K562 (cell line): ENCODE data around the gene MARCHF11. TPM values are rescaled to one million over a fixed set of nuclear protein-coding genes. Genes with fewer than 3 reads are reported as not detected.

Experiments used
- ATAC-seq: fragments of 200-7000 bp; cut with Tn5 transposase; 3 replicates; pipeline ENCODE4 v1.9.1; 2020; ENCODE audit warnings: moderate library complexity
- BruUV-seq: library from RNA; stranded (reverse); fragments of 400-500 nt; replicated peaks from 2 replicates; lab custom pipeline; 2021; lab: Mats Ljungman, UMichigan
- CTCF ChIA-PET: fragments of 300-600 bp; formaldehyde crosslinking; extraction: SDS; loops from one replicate; lab custom pipeline; 2021; ENCODE audit warnings: low intra/inter-chr PET ratio; lab: Yijun Ruan, JAX
- POLR2A ChIA-PET: fragments of 300-600, 350-650 bp; sonication (Branson Sonifier 250); formaldehyde crosslinking; extraction: SDS; loops from one replicate; lab custom pipeline; 2021; ENCODE audit warnings: antibody characterized with exemption, inconsistent platforms; lab: Yijun Ruan, JAX
- DNase-seq, 4 experiments: peaks; one replicate each; pipeline versions ENCODE4 v3.0.0 to v3.0.0-alpha.2; 2011 to 2018; ENCODE audit warnings: low spot score in 3 of 4, mixed read lengths in 3 of 4; ENCODE audit errors: extremely low read depth in 1 of 4
- FAIRE-seq: peaks from 2 replicates; lab custom pipeline; 2011; peaks lifted over from hg19 to GRCh38; lab: Jason Lieb, UNC
- H2AFZ ChIP-seq: 2 replicates; pipeline ENCODE4 v1.6.0; 2011; ENCODE audit warnings: low read depth, low read length, control low read depth, inconsistent platforms
- H3K27ac ChIP-seq: fragments of 200-600 bp; 3 replicates; pipeline ENCODE4 v1.8.0; 2011; ENCODE audit warnings: low read depth, mild to moderate bottlenecking, control low read depth, inconsistent platforms, low read length, moderate library complexity, mixed read lengths; ENCODE audit errors: extremely low read depth
- H3K27me3 ChIP-seq, 2 experiments: fragments of 300-600 bp in 1 of 2; 2 replicates in 1 of 2; 3 replicates in 1 of 2; pipeline versions ENCODE4 v1.6.0 to v1.8.0; 2011; ENCODE audit warnings: inconsistent platforms in 2 of 2, low read length in 2 of 2, mild to moderate bottlenecking in 1 of 2, mixed read lengths in 1 of 2, moderate library complexity in 1 of 2; ENCODE audit not compliant: control insufficient read depth in 2 of 2, insufficient read depth in 2 of 2
- H3K36me3 ChIP-seq: fragments of 300-600 bp; 3 replicates; pipeline ENCODE4 v1.8.0; 2011; ENCODE audit warnings: mild to moderate bottlenecking, low read length, inconsistent platforms; ENCODE audit not compliant: control insufficient read depth, insufficient read depth
- H3K4me1 ChIP-seq, 2 experiments: fragments of 200-600 bp in 1 of 2; replicated peaks in 1 of 2; 2 replicates in 1 of 2; 3 replicates in 1 of 2; pipeline versions ENCODE4 v1.5.1 to v1.8.0; 2011; ENCODE audit warnings: inconsistent platforms in 2 of 2, low read length in 2 of 2, mild to moderate bottlenecking in 1 of 2, mixed read lengths in 1 of 2, moderate library complexity in 1 of 2; ENCODE audit not compliant: control insufficient read depth in 2 of 2, insufficient read depth in 2 of 2
- H3K4me2 ChIP-seq: 2 replicates; pipeline ENCODE4 v1.6.1; 2011; ENCODE audit warnings: low read length, control low read depth, inconsistent platforms, mixed read lengths; ENCODE audit not compliant: insufficient read depth
- H3K4me3 ChIP-seq: fragments of 200-600 bp; sonication (generic), shearing (Covaris generic); 2 replicates; pipeline ENCODE4 v1.5.1; 2016; ENCODE audit warnings: control low read depth, inconsistent platforms
- H3K79me2 ChIP-seq: fragments of 200-600 bp; 3 replicates; pipeline ENCODE4 v1.8.0; 2011; ENCODE audit warnings: low read length, inconsistent platforms; ENCODE audit not compliant: control insufficient read depth, insufficient read depth
- H3K9ac ChIP-seq, 2 experiments: 2 replicates each; pipeline versions ENCODE4 v1.6.0 to v1.6.1; 2011; ENCODE audit warnings: low read depth in 2 of 2, low read length in 2 of 2, control low read depth in 1 of 2, inconsistent platforms in 1 of 2, mild to moderate bottlenecking in 1 of 2, mixed read lengths in 1 of 2; ENCODE audit not compliant: insufficient read depth in 1 of 2
- H3K9me1 ChIP-seq: one replicate; pipeline ENCODE4 v1.6.0; 2011; ENCODE audit warnings: inconsistent platforms, mild to moderate bottlenecking, low read length, moderate library complexity; ENCODE audit not compliant: control insufficient read depth, insufficient read depth
- H3K9me3 ChIP-seq: replicated peaks from 2 replicates; pipeline ENCODE4 v1.5.1; 2011; ENCODE audit warnings: low read depth, low read length, inconsistent platforms; ENCODE audit not compliant: control insufficient read depth, insufficient read depth
- H4K20me1 ChIP-seq: replicated peaks from 2 replicates; pipeline ENCODE4 v1.6.1; 2011; ENCODE audit warnings: low read length, inconsistent platforms, mixed read lengths; ENCODE audit not compliant: control insufficient read depth, insufficient read depth
- NFXL1 ChIP-seq: fragments of 450-650 bp; formaldehyde crosslinking; IDR thresholded peaks from 2 replicates; pipeline ENCODE4 v1.4.0; 2021; ENCODE audit warnings: mild to moderate bottlenecking
- SMAD1 ChIP-seq: fragments of 150-350 bp; IDR thresholded peaks from 2 replicates; pipeline ENCODE4 v1.6.1; 2014; ENCODE audit warnings: low read length, low read depth; ENCODE audit not compliant: partially characterized antibody
- whole genome bisulfite sequencing: fragments of 100-300 bp; shearing (Covaris generic); methylation state at CpG from one replicate; pipeline ENCODE4 v1.1.6; 2016; ENCODE audit warnings: low coverage, mixed read lengths; ENCODE audit not compliant: insufficient coverage; ENCODE audit errors: missing lambda C conversion rate; 5-methylcytosine and 5-hydroxymethylcytosine counted together
- in situ Hi-C: fragments of 300-500 bp; cut with MboI; formaldehyde crosslinking; loops from 4 replicates; pipeline ENCODE4 v1.15.0; 2018; ENCODE audit warnings: inconsistent platforms, mixed read lengths
- intact Hi-C: fragments of 100-400 bp; cut with micrococcal nuclease; formaldehyde crosslinking; loops from 2 replicates; pipeline ENCODE4 v1.14.2; 2022
- polyA plus RNA-seq, 8 experiments: library from polyadenylated mRNA; depleted of rRNA in 4 of 8; stranded (reverse) in 5 of 8; unstranded in 3 of 8; fragments of >200 nt; fragmentation: Nextera tagmentation in 2 of 8; fragmentation: Illumina TruSeq in 1 of 8; extraction: Ambion mirVana in 2 of 8; extraction: Trizol in 1 of 8; gene quantifications; 2 replicates each; pipeline versions ENCODE4 v1.2.1 to v1.2.3, GENCODE V29; 2011 to 2014; ENCODE audit warnings: inconsistent platforms in 1 of 8, missing spikeins in 1 of 8
- total RNA-seq, 7 experiments: library from RNA; depleted of rRNA in 6 of 7; stranded (reverse); fragments of >200 nt in 6 of 7; fragmentation: Illumina TruSeq in 2 of 7; extraction: Trizol in 2 of 7; gene quantifications; 2 replicates each; pipeline versions ENCODE4 v1.2.1 to v1.2.3, GENCODE V29; 2011 to 2021; ENCODE audit warnings: low replicate concordance in 1 of 7
- TF ChIP-seq, protein P1 (sequence below): fragments of 450-650 bp; IDR thresholded peaks from 2 replicates; pipeline ENCODE4 v1.6.1; 2017; ENCODE audit warnings: antibody characterized with exemption

The MARCHF11 gene
- total and polyA plus RNA-seq, 9 of the 15 experiments (the other 6 are each of a cell fraction or from before 2014, with no cell fraction given): not detected

DNA sequence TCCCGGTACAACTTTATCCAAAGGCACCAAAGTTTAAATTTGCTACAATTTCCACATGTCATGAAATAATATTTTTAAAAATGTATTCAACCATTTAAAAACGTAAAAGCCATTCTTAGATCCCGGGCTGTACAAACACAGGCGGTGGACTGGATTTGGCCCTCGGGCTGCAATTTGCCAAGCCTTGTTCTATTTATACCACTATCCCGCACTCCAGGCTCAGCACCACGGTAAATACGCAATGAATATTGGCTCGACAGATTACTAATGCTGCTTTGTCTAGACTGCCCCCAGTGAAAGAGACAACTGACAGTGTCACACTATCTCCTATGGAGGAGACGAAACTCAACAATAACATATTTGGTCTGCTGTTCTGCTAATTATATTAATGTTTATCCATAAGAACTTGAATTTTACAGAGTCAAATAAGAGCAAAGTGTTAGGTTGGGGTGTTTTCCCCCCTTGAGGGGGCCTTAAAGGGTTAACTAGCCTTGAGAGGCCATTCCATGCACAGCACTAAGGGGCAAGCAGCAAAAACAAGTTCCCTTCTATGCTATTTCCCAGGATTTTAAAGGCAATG, 98.1 kb downstream of the MARCHF11 start:
- no TSS peak for BruUV-seq
- under 1% methylated on average over 10 of the region's 10 CpGs for WGBS
- POLR2A ChIA-PET: interaction anchor here (0.8 kb wide), 1 partner anchor 1261 kb away, joined by 4 read pairs; no protein-coding TSS in a partner anchor

More for the DNA sequence above, 98.1 kb downstream of the MARCHF11 start:
- Histone ChIP-seq H3K9me3 (no peaks in the 10 kb centered on the region; the same call in 1 of the 2 replicates), H4K20me1 (no peaks in the 10 kb centered on the region), H3K9me1 (no peaks in the 10 kb centered on the region), H3K9ac (no peak overlapping the region), H2AFZ (no peak overlapping the region), H3K4me1 (no peaks in the 10 kb centered on the region), H3K79me2 (no peaks in the 10 kb centered on the region), H3K4me3 (no peak overlapping the region), H3K27ac (no peak overlapping the region), H3K4me2 (no peak overlapping the region), H3K27me3 (no peaks in the 10 kb centered on the region), H3K36me3 (no peaks in the 10 kb centered on the region)
- in situ Hi-C loops (no loop called here), intact Hi-C loops (no loop called here)
- no peak for FAIRE-seq
- no peak for ATAC-seq
- CTCF ChIA-PET: no interaction called here
- DNase-seq: no peak
- TF ChIP-seq SMAD1: no peak
- no peak for TF ChIP-seq NFXL1 (CRISPR knock-in tag)
- TF ChIP-seq, protein P1, sequence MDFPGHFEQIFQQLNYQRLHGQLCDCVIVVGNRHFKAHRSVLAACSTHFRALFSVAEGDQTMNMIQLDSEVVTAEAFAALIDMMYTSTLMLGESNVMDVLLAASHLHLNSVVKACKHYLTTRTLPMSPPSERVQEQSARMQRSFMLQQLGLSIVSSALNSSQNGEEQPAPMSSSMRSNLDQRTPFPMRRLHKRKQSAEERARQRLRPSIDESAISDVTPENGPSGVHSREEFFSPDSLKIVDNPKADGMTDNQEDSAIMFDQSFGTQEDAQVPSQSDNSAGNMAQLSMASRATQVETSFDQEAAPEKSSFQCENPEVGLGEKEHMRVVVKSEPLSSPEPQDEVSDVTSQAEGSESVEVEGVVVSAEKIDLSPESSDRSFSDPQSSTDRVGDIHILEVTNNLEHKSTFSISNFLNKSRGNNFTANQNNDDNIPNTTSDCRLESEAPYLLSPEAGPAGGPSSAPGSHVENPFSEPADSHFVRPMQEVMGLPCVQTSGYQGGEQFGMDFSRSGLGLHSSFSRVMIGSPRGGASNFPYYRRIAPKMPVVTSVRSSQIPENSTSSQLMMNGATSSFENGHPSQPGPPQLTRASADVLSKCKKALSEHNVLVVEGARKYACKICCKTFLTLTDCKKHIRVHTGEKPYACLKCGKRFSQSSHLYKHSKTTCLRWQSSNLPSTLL: no peak
